ENCODE measurements around the gene VPS35L.
"Not testable (repeated sequence)": the region's sequence is repeated elsewhere in the genome, so short reads cannot be mapped to it uniquely, and the experiment has no call there.

The VPS35L gene

GRCh38 chr16:19532601-19533000, 22.9 kb upstream of the VPS35L start:
- DNase-seq (ENCODE audit: low spot score): no peak

- no peak for DNase-seq (ENCODE audit: low spot score)
These were observed 15.1 kb upstream of the VPS35L start for GRCh38 chr16:19540241-19540970.

GRCh38 chr16:19542138-19542821, 13.2 kb upstream of the VPS35L start:
- no peak for DNase-seq (ENCODE audit: low spot score)

DNA sequence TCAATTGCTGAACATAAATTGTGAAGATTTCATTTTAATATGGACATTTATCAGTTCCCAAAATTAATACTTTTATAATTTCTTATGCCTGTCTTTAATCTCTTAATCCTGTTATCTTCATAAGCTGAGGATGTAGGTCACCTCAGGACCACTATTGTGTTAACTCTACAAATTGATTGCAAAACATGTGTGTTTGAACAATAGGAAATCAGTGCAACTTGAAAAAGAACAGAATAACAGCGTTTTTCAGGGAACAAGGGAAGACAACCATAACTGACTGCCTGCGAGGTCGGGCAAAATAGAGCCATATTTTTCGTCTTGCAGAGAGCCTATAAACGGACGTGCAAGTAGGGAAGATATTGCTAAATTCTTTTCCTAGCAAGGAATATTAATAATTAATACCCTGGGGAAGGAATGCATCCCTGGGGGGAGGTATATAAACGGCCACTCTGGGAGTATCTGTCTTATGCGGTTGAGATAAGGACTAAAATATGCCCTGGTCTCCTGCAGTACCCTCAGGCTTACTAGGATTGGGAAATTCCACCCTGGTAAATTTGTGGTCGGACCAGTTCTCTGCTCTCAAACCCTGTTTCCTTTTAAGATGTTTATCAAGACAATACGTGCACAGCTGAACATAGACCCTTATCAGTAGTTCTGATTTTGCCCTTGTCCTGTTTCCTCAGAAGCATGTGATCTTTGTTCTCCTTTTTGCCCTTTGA, 12.1 kb upstream of the VPS35L start:
- not testable (repeated sequence) for DNase-seq (ENCODE audit: low spot score)

DNA sequence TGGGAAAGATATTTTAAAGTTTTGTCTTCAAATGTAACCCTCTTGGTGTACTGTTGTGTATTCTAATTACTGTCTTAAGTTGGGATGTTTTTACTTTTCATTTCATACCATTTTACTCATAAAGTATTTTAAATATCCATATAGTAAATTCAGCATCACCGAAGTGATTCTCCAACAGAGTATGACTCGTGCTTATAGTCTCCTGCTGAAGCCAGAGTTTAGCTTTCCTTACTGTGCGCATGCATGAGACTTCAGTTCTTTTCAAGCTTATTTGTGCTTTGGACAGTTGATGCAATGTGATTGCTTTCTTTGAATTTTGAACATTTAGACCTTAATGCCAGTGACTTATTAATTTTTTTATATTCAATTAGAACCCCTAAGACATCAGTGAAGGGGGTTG, 7.4 kb upstream of the VPS35L start:
- DNase-seq (ENCODE audit: low spot score): no peak

- no peak for DNase-seq (ENCODE audit: low spot score)
These were observed 5.8 kb upstream of the VPS35L start for GRCh38 chr16:19549673-19550072.

GRCh38 chr16:19555938-19556771, 652 bp downstream of the VPS35L start:
- peak; percentile 17 for DNase-seq (ENCODE audit: low spot score)

DNA sequence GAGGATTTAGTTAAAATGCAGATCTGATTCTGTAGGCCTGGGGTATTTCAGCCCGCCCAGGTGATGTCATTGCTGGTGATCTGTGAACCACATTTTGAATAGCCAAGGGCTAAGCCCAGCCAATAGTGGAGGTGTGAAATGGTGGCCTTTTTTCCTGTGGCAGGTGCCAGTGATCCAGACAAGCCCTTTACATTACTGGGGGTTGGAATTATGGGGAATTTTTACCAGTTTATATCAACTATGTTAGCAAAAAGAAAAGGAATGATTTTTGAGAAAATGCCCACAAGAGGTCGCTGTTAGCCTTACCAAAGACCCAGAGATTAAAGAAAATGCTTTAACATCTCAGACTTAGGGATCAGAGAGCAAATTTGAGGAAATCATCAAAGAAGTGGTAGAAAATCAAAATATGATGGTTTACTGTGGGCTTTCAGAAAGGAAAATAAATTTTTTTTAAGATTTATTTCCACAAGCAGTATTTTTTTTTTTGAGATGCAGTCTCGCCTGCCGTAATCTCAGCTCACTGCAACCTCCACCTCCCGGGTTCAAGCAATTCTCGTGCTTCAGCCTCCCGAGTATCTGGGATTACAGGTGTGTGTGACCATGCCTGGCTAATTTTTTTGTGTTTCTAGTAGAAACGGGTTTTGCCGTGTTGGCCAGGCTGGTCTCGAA, 3.9 kb downstream of the VPS35L start:
- peak; percentile 40 for DNase-seq (ENCODE audit: low spot score)

DNA sequence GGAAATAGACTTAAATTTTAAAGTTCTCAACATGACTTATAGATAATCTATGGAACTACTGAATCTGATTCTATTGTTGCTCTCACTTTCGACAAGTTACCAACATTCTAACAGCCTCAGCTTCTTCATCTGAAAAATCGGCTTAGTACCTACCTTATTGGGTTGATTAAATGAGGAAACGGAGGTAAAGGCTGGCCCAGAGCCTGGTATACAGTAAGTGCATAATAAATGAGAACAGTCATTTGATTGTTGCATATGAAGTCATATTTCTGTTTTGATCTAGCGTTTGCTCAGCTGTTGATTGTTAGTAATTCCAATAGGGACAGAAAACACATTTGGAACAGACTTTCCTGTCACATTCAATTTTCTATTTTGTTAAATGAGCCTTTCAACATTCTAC, 4.6 kb downstream of the VPS35L start:
- no peak for DNase-seq (ENCODE audit: low spot score)

DNA sequence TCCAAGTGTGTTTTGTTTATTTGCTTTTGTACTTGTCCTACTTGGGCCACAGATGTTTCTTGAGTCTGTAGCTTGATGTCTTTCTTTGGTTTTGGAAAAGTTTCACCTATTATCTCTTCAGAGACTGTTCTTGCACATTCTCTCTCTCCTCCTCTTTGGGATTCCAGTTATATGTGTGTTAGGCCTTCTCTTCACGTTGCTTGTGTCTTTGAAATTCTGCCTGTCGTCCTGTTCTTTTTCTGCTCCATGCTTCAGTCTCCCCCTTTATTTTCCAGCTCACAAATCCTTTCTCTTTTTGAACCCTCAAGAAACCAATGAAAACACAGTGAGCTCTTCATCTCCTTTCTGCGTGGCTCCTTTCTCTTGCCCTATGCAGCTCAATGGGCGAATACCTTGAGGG, 7.9 kb downstream of the VPS35L start:
- no peak for DNase-seq (ENCODE audit: low spot score)

GRCh38 chr16:19566362-19566761, 10.9 kb downstream of the VPS35L start:
- DNase-seq (ENCODE audit: low spot score): no peak

GRCh38 chr16:19567560-19567959, 12.1 kb downstream of the VPS35L start:
- DNase-seq (ENCODE audit: low spot score): no peak

GRCh38 chr16:19573997-19574396, 18.5 kb downstream of the VPS35L start:
- no peak for DNase-seq (ENCODE audit: low spot score)

DNA sequence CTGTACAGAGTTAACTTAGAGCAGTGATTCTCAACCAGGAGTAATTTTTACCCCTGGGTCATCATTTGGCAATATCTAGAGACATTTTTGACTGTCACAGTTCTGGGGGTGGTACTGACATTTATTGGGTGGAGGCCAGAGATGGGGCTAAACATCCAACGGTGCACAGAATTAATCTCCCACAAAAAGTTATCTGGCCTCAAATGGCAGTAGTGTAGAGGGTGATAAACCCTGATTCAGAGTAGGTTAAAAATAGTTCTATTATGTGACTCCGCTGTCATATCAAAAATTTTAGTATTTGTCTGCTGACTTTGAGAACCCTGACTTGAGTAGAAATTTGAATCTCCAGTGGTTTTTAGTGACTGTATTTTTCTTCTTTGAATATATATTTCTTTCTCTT, 19.1 kb downstream of the VPS35L start:
- DNase-seq (ENCODE audit: low spot score): no peak

DNA sequence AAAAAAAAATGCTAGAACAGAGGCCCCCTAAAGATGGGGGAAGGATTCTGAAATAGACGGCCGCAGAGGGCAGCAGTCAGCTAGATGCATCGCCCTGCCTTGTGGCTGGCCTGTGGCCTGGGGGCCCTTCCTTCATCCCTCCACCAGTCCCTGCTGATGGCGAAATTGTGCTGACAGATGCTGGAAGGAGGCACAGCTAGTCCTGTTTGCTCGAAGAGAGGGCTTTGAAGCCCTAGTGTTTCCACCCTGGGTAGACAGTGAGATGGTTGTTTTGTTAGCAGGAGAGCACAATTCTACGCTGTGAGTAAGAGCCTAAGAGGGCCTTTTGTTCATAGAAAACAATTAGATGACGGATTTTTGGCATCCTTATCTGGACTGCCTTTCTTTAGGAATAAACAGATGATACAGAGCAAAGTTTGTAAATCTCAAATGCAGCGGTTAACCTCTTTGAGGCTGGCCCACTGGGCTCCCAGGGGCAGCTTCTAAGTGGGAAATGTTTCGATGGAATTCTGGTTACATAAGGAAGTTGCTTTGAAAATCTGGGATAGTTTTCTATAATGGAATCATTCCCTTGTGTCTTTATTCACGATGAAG, 23.0 kb downstream of the VPS35L start:
- no peak for DNase-seq (ENCODE audit: low spot score)

GRCh38 chr16:19582050-19582831, 26.7 kb downstream of the VPS35L start:
- no peak for DNase-seq (ENCODE audit: low spot score)

DNA sequence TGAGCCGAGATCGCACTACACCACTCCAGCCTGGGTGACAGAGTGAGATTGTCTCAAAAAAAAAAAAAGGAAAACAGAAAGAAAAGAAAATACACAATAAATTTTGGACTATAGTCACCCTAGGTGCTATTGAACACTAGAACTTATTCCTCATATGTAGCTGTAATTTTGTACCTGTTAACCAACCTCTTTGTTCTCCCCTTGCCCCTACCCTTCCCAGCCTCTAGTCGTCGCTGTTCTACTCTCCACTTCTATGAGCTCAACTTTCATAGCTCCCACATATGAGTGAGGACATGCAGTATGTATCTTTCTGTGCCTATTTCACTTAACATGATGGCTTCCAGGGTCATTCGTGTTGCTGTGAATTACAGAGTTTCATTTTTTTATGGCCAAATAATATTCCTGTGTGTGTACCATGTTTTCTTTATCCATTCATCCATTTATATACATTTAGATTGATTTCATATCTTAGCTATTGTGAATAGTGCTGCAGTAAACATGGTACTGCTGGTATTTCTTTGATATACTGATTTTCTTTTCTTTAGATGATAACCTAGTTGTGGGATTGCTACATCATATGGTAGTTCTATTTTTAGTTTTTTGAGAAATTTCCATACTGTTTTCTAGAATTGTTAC, 28.3 kb downstream of the VPS35L start:
- DNase-seq (ENCODE audit: low spot score): no peak

DNA sequence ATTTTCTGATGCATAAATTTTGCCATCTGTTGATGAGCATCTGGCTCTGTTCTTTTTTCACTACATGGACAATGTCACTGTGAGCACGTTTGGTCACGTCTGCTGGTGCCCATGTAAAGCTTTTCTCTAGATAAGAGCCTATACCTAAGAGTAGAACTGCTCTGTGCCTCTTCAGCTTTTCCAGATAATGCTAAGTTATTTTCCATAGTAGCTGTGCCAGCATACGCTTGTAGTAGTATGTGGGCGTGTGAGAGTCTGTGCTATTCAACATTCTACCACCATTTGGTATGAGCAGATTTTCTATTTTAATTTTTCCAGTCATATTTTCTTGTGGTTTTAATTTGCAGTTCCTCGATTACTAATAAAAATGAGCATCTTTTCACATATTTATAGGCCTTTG, 33.2 kb downstream of the VPS35L start:
- no peak for DNase-seq (ENCODE audit: low spot score)

- DNase-seq (ENCODE audit: low spot score): no peak
These were observed 33.6 kb downstream of the VPS35L start for GRCh38 chr16:19589106-19589505.

- DNase-seq (ENCODE audit: low spot score): no peak
These were observed 34.3 kb downstream of the VPS35L start for GRCh38 chr16:19589771-19590302.
